OCI-LY7 (cell line): Measurements from ENCODE around the gene P2RY8. TPM values are rescaled to one million over a fixed set of nuclear protein-coding genes. Genes with fewer than 3 reads are reported as not detected.

Experiments used
- BruUV-seq: library from RNA; stranded (reverse); fragments of 400-500 nt; replicated peaks from 2 replicates; lab custom pipeline; 2021; lab: Mats Ljungman, UMichigan
- CTCF ChIA-PET: fragments of 300-600 bp; sonication (Branson Sonifier 250); formaldehyde crosslinking; loops from one replicate; lab custom pipeline; 2022; ENCODE audit warnings: antibody characterized with exemption; ENCODE audit not compliant: unreplicated experiment; lab: Charles Lee
- POLR2A ChIA-PET: fragments of 300-600 bp; sonication (Branson Sonifier 250); formaldehyde crosslinking; loops from one replicate; lab custom pipeline; 2022; ENCODE audit warnings: antibody characterized with exemption; lab: Charles Lee
- DNase-seq: peaks from one replicate; pipeline ENCODE4 v3.0.0-alpha.2; 2015; ENCODE audit warnings: low spot score
- H2AFZ ChIP-seq: fragments of 200-600 bp; sonication (generic), shearing (Covaris generic); 2 replicates; pipeline ENCODE4 v1.6.1; 2014; ENCODE audit warnings: mild to moderate bottlenecking, antibody characterized with exemption, low read length, moderate library complexity
- H3K27ac ChIP-seq: fragments of 200-600 bp; sonication (generic); 2 replicates; pipeline ENCODE4 v1.5.1; 2014; ENCODE audit warnings: mixed run types, low read depth, mild to moderate bottlenecking, moderate library complexity, low read length, inconsistent platforms; ENCODE audit not compliant: poor library complexity, severe bottlenecking
- H3K36me3 ChIP-seq: fragments of 200-600 bp; sonication (generic); 2 replicates; pipeline ENCODE4 v1.6.1; 2014; ENCODE audit warnings: mild to moderate bottlenecking, antibody characterized with exemption, low read length, moderate library complexity, mixed read lengths; ENCODE audit not compliant: insufficient read depth
- H3K4me1 ChIP-seq: fragments of 200-600 bp; sonication (generic); 2 replicates; pipeline ENCODE4 v1.5.1; 2014; ENCODE audit warnings: mild to moderate bottlenecking, low read length; ENCODE audit not compliant: insufficient read depth, poor library complexity, severe bottlenecking
- H3K4me2 ChIP-seq: fragments of 200-600 bp; sonication (generic); 2 replicates; pipeline ENCODE4 v1.6.1; 2014; ENCODE audit warnings: mild to moderate bottlenecking, low read length
- H3K4me3 ChIP-seq: fragments of 200-600 bp; sonication (generic); 2 replicates; pipeline ENCODE4 v1.5.1; 2014; ENCODE audit warnings: mild to moderate bottlenecking, low read depth, low read length; ENCODE audit not compliant: poor library complexity, severe bottlenecking
- H3K79me2 ChIP-seq: fragments of 200-600 bp; sonication (generic); 2 replicates; pipeline ENCODE4 v1.6.1; 2016; ENCODE audit warnings: low read depth, mild to moderate bottlenecking, low read length, moderate library complexity, mixed read lengths; ENCODE audit not compliant: insufficient read depth
- H3K9me2 ChIP-seq: fragments of 200-600 bp; sonication (generic); 2 replicates; pipeline ENCODE4 v1.6.1; 2016; ENCODE audit warnings: mild to moderate bottlenecking, low read length, mixed read lengths; ENCODE audit not compliant: insufficient read depth
- H3K9me3 ChIP-seq: fragments of 200-600 bp; sonication (generic); 2 replicates; pipeline ENCODE4 v1.6.1; 2014; ENCODE audit warnings: mild to moderate bottlenecking, mixed run types, low read length, mixed read lengths
- H4K20me1 ChIP-seq: fragments of 200-600 bp; sonication (generic); 2 replicates; pipeline ENCODE4 v1.6.1; 2014; ENCODE audit warnings: mild to moderate bottlenecking, antibody characterized with exemption, low read length, moderate library complexity, mixed read lengths; ENCODE audit not compliant: insufficient read depth
- CTCF ChIP-seq: fragments of 200-600 bp; sonication (generic); conservative IDR thresholded peaks from 2 replicates; pipeline ENCODE4 v1.5.1; 2014; ENCODE audit warnings: mild to moderate bottlenecking, antibody characterized with exemption, low read length, moderate library complexity, mixed read lengths
- EZH2phosphoT487 ChIP-seq: fragments of 200-600 bp; sonication (generic); IDR thresholded peaks from 2 replicates; pipeline ENCODE4 v1.6.1; 2018; ENCODE audit warnings: low read depth, borderline replicate concordance, mild to moderate bottlenecking, mixed run types, antibody characterized with exemption, low read length, moderate library complexity, mixed read lengths
- intact Hi-C: fragments of 100-400 bp; cut with micrococcal nuclease; formaldehyde crosslinking; loops from one replicate; pipeline ENCODE4 v1.10.0; 2022; ENCODE audit not compliant: unreplicated experiment
- total RNA-seq, 2 experiments: library from RNA; depleted of rRNA in 1 of 2; stranded (reverse); fragments of >200 nt in 1 of 2; shearing (Covaris generic) in 1 of 2; gene quantifications; 2 replicates each; pipeline ENCODE4 v1.2.3, GENCODE V29; 2014 to 2022

P2RY8 gene
- total RNA-seq, 2 experiments from 2014 or later, result 110 to 149 TPM

GRCh38 chrX:1481636-1482529 lies 55.1 kb downstream of the P2RY8 start:
- TSS peak; percentile 99 for BruUV-seq
- peak overlapping the region; percentile 100 for H3K27ac ChIP-seq

GRCh38 chrX:1480082-1480785 lies 56.8 kb downstream of the P2RY8 start:
- BruUV-seq, result no TSS peak
- H3K4me3 ChIP-seq, result peak overlapping the region; percentile 54
- ChIA-PET POLR2A (no interaction called here), CTCF (no interaction called here)
- no peak for DNase-seq
- H3K27ac ChIP-seq, result peak overlapping the region; percentile 100
- H3K9me3 ChIP-seq, result no peaks in the 10 kb centered on the region
- intact Hi-C loops, result loop anchor here (2.0 to 5.0 kb wide), 2 partner anchors 23 to 57 kb away; partner anchors contain the start of gene P2RY8
- H4K20me1 ChIP-seq, result no peaks in the 10 kb centered on the region
- H3K4me2 ChIP-seq, result peak overlapping the region; percentile 85
- peaks cover 75% of the 10 kb centered on the region for H3K36me3 ChIP-seq
- H2AFZ ChIP-seq, result no peak overlapping the region
- peaks cover 85% of the 10 kb centered on the region for H3K4me1 ChIP-seq
- no peaks in the 10 kb centered on the region for H3K9me2 ChIP-seq
- peaks cover 70% of the 10 kb centered on the region for H3K79me2 ChIP-seq
- TF ChIP-seq EZH2phosphoT487, result no peak
- no peak for TF ChIP-seq CTCF

More at GRCh38 chrX:1481636-1482529, 55.1 kb downstream of the P2RY8 start:
- TF ChIP-seq CTCF (no peak), EZH2phosphoT487 (no peak)
- Histone ChIP-seq H2AFZ (no peak overlapping the region), H3K4me1 (peaks cover 96% of the 10 kb centered on the region), H3K9me2 (no peaks in the 10 kb centered on the region), H3K9me3 (peaks cover 7% of the 10 kb centered on the region; the same call in 1 of the 2 replicates), H3K79me2 (peaks cover 70% of the 10 kb centered on the region), H3K4me3 (peak overlapping the region; percentile 54), H3K4me2 (peak overlapping the region; percentile 85), H4K20me1 (no peaks in the 10 kb centered on the region), H3K36me3 (peaks cover 72% of the 10 kb centered on the region)
- peak; percentile 98 for DNase-seq
- intact Hi-C loops, result loop anchor here (1.0 to 5.0 kb wide), 5 partner anchors 11 to 55 kb away; partner anchors contain the start of gene P2RY8
- POLR2A ChIA-PET, result no interaction called here
- CTCF ChIA-PET, result no interaction called here
